BLaER1 treated with 17β-estradiol and CSF1 and Interleukin-3, amounts not matched to agents 10 nM and 100 nM (cell line): ENCODE results near the gene ABHD12.

Experiments used
- H3K27ac ChIP-seq, 11 experiments: shearing (Covaris generic); formaldehyde crosslinking; 2 replicates each; pipeline ENCODE4 v1.8.1; 2022
- H3K27me3 ChIP-seq, 11 experiments: shearing (Covaris generic); formaldehyde crosslinking; 2 replicates each; pipeline ENCODE4 v1.8.1; 2022
- H3K36me3 ChIP-seq, 11 experiments: shearing (Covaris generic); formaldehyde crosslinking; 2 replicates each; pipeline ENCODE4 v1.8.1; 2022
- H3K4me1 ChIP-seq, 10 experiments: shearing (Covaris generic); formaldehyde crosslinking; 2 replicates each; pipeline ENCODE4 v1.8.1; 2022
- H3K4me2 ChIP-seq, 11 experiments: shearing (Covaris generic); formaldehyde crosslinking; 2 replicates each; pipeline ENCODE4 v1.8.1; 2022
- H3K4me3 ChIP-seq, 10 experiments: shearing (Covaris generic); formaldehyde crosslinking; 2 replicates each; pipeline ENCODE4 v1.8.1; 2022
- H3K9ac ChIP-seq, 11 experiments: shearing (Covaris generic); formaldehyde crosslinking; 2 replicates each; pipeline ENCODE4 v1.8.1; 2022
- H3K9me3 ChIP-seq, 11 experiments: shearing (Covaris generic); formaldehyde crosslinking; replicated peaks in 1 of 11; 2 replicates each; pipeline ENCODE4 v1.8.1; 2022
- H4K20me1 ChIP-seq, 11 experiments: shearing (Covaris generic); formaldehyde crosslinking; 2 replicates each; pipeline ENCODE4 v1.8.1; 2022
- Cebpa-rat ChIP-seq, 11 experiments: shearing (Covaris generic); IDR thresholded peaks; 2 replicates each; pipeline ENCODE4 v1.8.1; 2022

ABHD12 gene

DNA sequence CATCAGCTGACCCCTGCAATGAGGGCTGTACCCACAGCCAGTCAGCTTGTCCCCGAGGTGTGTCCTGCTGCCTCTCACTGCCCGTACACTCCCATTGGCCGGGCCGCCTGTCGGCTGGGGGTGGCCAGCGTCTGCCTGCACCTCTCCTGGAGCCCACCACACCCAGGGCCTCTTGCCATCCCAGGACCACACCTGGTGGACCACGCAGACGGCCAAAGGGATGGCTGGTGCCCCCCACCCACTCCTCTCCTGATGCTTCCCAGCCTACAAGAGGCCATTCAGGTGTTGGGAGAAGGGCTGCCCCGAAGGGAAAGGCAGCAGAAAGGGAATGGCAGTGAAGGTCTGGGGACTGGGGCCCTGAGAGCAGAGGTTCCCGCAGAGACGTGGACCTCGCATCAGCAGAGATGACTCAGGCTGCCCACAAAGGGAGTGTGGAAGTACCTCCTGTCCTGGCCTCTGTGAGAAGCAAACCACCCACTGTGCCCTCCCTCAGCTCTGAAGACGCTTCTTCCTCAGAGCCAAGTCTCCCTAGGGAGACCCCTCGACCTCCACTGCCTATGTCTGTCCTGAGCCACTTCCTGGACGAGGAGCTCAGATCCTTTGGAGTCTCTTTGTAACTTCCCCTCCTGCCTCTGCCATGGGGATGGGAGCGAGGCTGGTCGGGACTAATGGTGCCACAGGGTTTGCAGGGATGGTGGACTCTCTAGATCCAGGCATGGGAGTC is 81.8 kb downstream of the ABHD12 start:
- Histone ChIP-seq H3K36me3 (peaks cover 14 to 49% (median 34%) of the 10 kb centered on the region in 11 experiments; a peak in 21 of 22 replicates), H3K9me3 (peaks cover 0 to 7% (median 0%) of the 10 kb centered on the region in 11 experiments; a peak in 2 of 22 replicates), H3K27me3 (no peaks in the 10 kb centered on the region), H3K9ac (peak overlapping the region; percentile 39 to 85 (median 68); a peak in 18 of 22 replicates), H3K4me2 (peak overlapping the region; percentile 79 to 97 (median 91)), H3K4me3 (peak overlapping the region in 5 of 10 experiments; percentile 8 to 48 (median 22); a peak in 3 of 20 replicates), H3K4me1 (peaks cover 40 to 72% (median 53%) of the 10 kb centered on the region in 10 experiments), H3K27ac (peak overlapping the region; percentile 51 to 97 (median 78)), H4K20me1 (peaks cover 0 to 21% (median 7%) of the 10 kb centered on the region in 11 experiments; a peak in 8 of 22 replicates)
- TF ChIP-seq Cebpa-rat (IDR thresholded peaks at IDR 0.05): no peak

DNA sequence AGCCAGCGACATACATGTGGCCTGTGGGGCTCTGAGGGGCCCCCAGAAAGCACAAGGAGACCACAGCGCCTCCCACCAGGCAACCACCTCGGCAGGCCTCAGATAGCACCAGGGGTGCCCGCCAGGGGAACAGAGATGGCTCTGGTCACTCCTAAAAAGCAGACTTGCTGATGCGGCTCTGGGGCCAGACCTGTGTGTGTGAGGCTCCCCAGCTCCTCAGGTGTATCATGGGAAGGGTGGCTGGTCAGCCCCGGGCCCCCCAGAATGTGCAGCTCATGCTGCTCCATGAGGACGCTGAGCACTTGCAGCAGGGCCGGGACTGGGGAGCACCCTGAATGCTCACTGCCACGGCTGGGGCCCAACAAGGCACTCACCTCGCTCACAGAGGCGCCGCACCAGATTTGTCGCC is 82.5 kb downstream of the ABHD12 start:
- H3K9ac ChIP-seq: peak overlapping the region; percentile 38 to 85 (median 65); a peak in 13 of 22 replicates

DNA sequence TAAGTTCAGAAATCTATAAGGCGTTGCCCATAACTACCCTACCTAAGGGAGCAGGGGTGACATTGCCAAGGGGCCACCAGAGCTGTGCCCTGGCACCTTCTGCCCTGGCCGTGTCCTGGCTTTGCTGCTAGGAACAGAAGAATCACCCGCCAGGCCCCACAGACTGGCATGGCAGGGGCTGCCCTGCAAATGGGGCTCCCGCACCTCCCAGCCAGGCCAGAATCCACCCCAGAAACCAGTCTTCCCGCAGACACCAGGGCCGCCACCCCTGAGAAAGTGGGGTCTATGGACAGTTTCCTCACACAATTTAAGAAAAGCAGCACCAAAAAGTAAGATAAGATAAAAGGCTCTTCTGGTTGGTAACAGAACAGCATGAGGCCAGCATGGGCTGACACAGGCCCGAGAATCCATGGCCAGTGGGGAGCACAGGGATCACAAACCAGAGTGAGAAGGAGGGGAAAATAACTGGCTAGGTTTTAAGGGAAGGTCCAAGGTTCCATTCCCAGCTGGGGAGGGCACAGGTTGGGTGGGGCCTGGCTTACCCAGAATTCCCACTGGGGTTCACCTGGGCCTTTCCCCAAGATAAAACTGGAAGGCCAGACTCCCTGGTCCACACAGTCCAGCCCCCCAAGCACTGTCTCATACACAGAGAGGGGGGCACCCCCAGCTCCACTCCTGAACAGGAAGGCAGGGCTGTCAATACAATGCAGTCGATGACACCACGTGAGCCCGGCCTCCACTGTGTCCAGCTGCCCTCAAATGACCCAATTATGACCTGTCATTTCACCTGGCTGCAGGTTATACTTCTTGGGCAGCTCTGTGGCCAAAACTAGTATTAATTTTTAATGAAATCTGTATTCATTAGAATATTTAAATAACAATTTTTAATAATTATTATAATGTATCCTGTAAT is 83.4 kb downstream of the ABHD12 start:
- Histone ChIP-seq H3K9me3 (peaks cover 0 to 5% (median 0%) of the 10 kb centered on the region in 11 experiments; a peak in 2 of 22 replicates), H3K27ac (peak overlapping the region in 5 of 11 experiments; percentile 18 to 78 (median 43); a peak in 5 of 22 replicates), H3K27me3 (no peaks in the 10 kb centered on the region), H3K9ac (peak overlapping the region in 2 of 11 experiments; percentile 6 to 65; a peak in 1 of 22 replicates), H3K36me3 (peaks cover 28 to 60% (median 45%) of the 10 kb centered on the region in 11 experiments; a peak in 21 of 22 replicates), H3K4me2 (peak overlapping the region in 3 of 11 experiments; percentile 13 to 94 (median 89); a peak in 4 of 22 replicates), H3K4me3 (no peak overlapping the region), H4K20me1 (peaks cover 0 to 23% (median 7%) of the 10 kb centered on the region in 11 experiments; a peak in 8 of 22 replicates), H3K4me1 (peaks cover 40 to 66% (median 49%) of the 10 kb centered on the region in 10 experiments)
- no peak for TF ChIP-seq Cebpa-rat (IDR thresholded peaks at IDR 0.05)

More for the DNA sequence above, 82.5 kb downstream of the ABHD12 start:
- Histone ChIP-seq H3K9me3 (peaks cover 0 to 7% (median 0%) of the 10 kb centered on the region in 11 experiments; a peak in 2 of 22 replicates), H3K36me3 (peaks cover 20 to 51% (median 36%) of the 10 kb centered on the region in 11 experiments; a peak in 21 of 22 replicates), H3K27ac (peak overlapping the region; percentile 37 to 97 (median 78)), H3K4me3 (0 out of 20 replicates have a peak overlapping the region, but pooled peaks of 1 of the 10 experiments have one; percentile 22), H4K20me1 (peaks cover 0 to 23% (median 7%) of the 10 kb centered on the region in 11 experiments; a peak in 8 of 22 replicates), H3K4me2 (peak overlapping the region; percentile 79 to 97 (median 91)), H3K4me1 (peaks cover 40 to 68% (median 49%) of the 10 kb centered on the region in 10 experiments), H3K27me3 (no peaks in the 10 kb centered on the region)
- TF ChIP-seq Cebpa-rat (IDR thresholded peaks at IDR 0.05): no peak

DNA sequence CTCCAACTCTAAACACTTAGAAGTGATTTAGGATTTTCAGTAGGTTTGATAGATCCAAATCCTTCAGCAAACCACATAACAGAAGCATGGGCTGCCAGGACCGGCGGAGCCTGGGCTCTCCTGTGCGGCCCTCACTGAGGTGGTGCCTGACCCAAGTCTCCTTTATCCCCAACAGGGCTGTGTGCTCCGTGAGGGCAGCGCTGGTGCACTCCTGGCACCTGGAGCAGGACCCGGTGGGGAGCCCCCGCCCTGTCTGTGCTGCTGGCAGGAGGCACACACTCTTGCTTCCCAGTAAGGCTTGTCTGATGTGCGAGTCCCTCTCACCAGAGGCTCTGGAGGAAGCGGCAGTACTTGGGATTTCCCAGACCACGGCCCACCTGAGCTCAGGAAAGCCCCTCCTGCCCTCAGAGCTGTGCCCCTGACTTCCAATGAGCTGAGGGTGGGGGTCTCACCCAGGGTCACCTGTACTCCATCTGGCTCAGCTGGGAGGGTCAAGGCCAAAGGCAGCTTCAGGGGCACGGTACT is 86.5 kb downstream of the ABHD12 start:
- 0 out of 22 replicates have a peak overlapping the region, but pooled peaks of 1 of the 11 experiments have one; percentile 14 for H3K27ac ChIP-seq
- H3K9ac ChIP-seq: no peak overlapping the region; a peak in 1 of 22 replicates
- peaks cover 13 to 49% (median 18%) of the 10 kb centered on the region in 10 experiments for H3K4me1 ChIP-seq
- no peak overlapping the region for H3K4me2 ChIP-seq
- no peak overlapping the region for H3K4me3 ChIP-seq
- no peaks in the 10 kb centered on the region for H3K9me3 ChIP-seq
- H3K27me3 ChIP-seq: no peaks in the 10 kb centered on the region
- no peak for TF ChIP-seq Cebpa-rat (IDR thresholded peaks at IDR 0.05)
- H3K36me3 ChIP-seq: peaks cover 37 to 89% (median 67%) of the 10 kb centered on the region in 11 experiments; a peak in 21 of 22 replicates
- H4K20me1 ChIP-seq: peaks cover 0 to 23% (median 4%) of the 10 kb centered on the region in 11 experiments; a peak in 7 of 22 replicates

DNA sequence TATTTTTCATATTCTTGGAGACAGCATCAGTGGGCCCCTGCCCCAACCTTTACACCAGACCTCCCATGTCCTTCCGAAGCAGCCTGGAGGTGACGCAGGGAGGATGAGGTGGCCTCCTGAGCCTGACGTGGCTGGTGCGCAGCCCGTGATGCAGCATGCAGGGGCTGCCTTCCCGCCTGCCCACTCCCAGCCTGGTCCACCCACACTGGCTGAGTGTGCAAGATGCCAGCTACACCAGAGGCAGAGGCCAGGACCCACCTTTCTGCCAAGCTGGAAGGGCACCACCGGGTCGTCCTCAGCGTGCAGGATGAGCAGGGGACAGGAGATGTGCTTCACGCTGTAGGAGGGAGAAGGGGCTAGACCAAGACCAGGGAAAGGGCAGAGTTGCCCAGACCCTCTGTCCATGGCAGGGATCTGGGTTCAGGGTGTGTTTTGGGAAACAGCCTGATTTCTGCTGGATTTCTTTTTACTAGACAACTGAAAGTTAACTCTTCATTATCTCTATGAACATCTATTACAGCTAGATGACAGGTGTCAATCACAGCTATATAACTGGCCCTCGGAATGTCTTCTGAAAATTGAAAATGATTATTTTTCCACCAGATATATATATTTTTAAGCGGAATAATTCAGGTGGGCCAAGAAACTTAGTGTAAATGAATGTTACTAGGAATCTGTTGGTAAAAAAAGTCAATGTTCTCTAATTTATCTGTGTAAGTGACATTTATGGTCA is 87.2 kb downstream of the ABHD12 start:
- H4K20me1 ChIP-seq: peaks cover 0 to 24% (median 2%) of the 10 kb centered on the region in 11 experiments; a peak in 6 of 22 replicates
- H3K4me2 ChIP-seq: no peak overlapping the region
- no peak overlapping the region for H3K9ac ChIP-seq
- H3K4me3 ChIP-seq: no peak overlapping the region
- no peak overlapping the region for H3K27ac ChIP-seq
- TF ChIP-seq Cebpa-rat (IDR thresholded peaks at IDR 0.05): no peak
- H3K4me1 ChIP-seq: peaks cover 7 to 43% (median 12%) of the 10 kb centered on the region in 10 experiments
- H3K9me3 ChIP-seq: no peaks in the 10 kb centered on the region
- H3K27me3 ChIP-seq: no peaks in the 10 kb centered on the region
- peaks cover 43 to 96% (median 74%) of the 10 kb centered on the region in 11 experiments; a peak in 21 of 22 replicates for H3K36me3 ChIP-seq

DNA sequence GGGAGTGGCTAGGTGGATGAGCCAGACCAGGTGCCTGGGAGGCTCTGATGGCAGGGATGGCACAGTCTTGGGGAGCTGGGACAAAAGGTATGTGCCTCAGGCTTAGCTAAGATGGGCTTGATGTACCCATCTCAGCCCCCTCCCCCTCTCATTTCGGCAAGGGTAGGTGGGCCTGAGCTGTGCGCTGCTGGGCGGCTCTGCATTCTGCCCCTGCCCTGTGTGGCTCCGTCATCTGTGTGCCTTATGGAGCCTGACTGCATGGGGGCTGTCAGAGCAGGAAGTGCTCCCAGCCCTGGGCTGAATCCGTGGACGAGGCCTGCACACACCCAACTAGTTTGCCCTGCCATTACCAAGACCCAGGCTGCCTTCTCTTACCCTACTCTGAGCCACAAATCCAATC is 88.0 kb downstream of the ABHD12 start:
- Histone ChIP-seq H3K27ac (0 out of 22 replicates have a peak overlapping the region, but pooled peaks of 1 of the 11 experiments have one; percentile 16), H3K9me3 (no peaks in the 10 kb centered on the region), H3K36me3 (peaks cover 48 to 96% (median 74%) of the 10 kb centered on the region in 11 experiments; a peak in 21 of 22 replicates)

DNA sequence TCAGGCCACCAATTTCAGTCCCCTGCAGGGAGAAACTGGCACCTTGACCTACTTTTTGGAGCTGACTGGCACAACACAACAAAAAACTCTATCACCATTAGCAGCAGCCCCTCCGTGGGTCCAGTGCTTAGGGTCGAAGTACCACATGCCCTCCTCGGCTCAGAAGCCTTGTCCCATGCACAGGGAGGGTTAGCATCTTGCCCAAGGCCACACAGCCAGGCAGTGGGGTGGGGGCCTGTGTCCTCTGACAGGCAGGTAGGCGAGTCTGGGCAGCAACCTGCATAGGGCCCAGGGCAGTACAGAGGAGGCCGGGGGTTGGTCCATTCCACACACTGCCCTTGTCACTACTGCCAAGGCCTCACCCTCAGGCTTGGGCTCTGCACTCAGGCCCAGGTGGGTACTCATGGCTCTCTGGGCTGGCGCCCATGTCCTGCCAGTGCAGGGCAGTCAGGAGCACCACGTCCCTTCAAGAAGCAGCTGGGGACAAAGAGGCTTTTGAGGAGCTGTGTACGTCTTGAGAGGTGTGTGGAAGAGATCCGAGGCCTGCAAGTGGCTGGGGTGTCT is 89.2 kb downstream of the ABHD12 start:
- no peak overlapping the region for H3K4me3 ChIP-seq
- peaks cover 0 to 44% (median 7%) of the 10 kb centered on the region in 10 experiments; a peak in 10 of 20 replicates for H3K4me1 ChIP-seq
- H3K9ac ChIP-seq: no peak overlapping the region; a peak in 1 of 22 replicates
- H3K27ac ChIP-seq: no peak overlapping the region
- no peak overlapping the region; a peak in 1 of 22 replicates for H3K4me2 ChIP-seq
- H3K9me3 ChIP-seq: no peaks in the 10 kb centered on the region
- peaks cover 48 to 96% (median 68%) of the 10 kb centered on the region in 11 experiments for H3K36me3 ChIP-seq
- H4K20me1 ChIP-seq: peaks cover 0 to 34% (median 3%) of the 10 kb centered on the region in 11 experiments; a peak in 10 of 22 replicates
- TF ChIP-seq Cebpa-rat (IDR thresholded peaks at IDR 0.05): no peak
- no peaks in the 10 kb centered on the region for H3K27me3 ChIP-seq

More for the DNA sequence above, 88.0 kb downstream of the ABHD12 start:
- H3K4me2 ChIP-seq: no peak overlapping the region
- no peak overlapping the region for H3K9ac ChIP-seq
- H4K20me1 ChIP-seq: peaks cover 0 to 22% (median under 1%) of the 10 kb centered on the region in 11 experiments; a peak in 8 of 22 replicates
- H3K27me3 ChIP-seq: no peaks in the 10 kb centered on the region
- H3K4me3 ChIP-seq: no peak overlapping the region
- TF ChIP-seq Cebpa-rat (IDR thresholded peaks at IDR 0.05): no peak
- peaks cover 0 to 41% (median 4%) of the 10 kb centered on the region in 10 experiments; a peak in 14 of 20 replicates for H3K4me1 ChIP-seq
